GM18909 (cell line): ENCODE data around the gene DLGAP5.
A peak's percentile ranks its signal among the peaks of the same experiment; 100 is the strongest.

Experiments
- ATAC-seq: cut with Tn5 transposase; IDR thresholded peaks from one replicate; pipeline ENCODE4 v1.9.1; 2021; ENCODE audit warnings: mild to moderate bottlenecking; ENCODE audit not compliant: unreplicated experiment, poor library complexity

DLGAP5 gene

DNA sequence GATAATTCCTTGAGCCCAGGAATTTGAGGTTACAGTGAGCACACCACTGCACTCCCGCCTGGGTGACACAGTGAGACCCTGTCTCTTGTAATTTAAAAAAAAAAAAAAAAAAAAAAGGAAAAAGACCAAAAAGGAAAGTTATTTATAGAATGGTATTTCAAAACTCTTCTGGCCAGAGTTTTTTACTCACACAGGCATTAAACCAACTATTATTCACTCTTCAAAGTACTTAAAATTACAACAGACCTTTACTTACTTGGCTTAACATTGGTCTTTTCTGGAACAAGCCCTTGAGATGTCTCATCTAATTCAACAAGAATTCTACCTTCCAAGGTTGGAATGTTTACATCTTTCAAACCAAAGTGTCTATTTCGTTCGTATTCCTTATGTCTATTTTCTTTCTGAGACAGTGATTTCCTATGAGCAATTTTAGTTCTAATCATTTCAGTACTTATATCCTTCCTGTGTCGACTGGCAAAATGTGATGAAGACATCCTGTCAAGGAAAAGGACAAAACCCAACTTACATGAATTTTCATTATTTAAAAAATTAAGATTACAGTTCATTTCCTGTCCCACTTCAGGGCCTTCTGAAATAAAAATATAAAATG is 2.6 kb downstream of the DLGAP5 start:
- ATAC-seq, result no peak

DNA sequence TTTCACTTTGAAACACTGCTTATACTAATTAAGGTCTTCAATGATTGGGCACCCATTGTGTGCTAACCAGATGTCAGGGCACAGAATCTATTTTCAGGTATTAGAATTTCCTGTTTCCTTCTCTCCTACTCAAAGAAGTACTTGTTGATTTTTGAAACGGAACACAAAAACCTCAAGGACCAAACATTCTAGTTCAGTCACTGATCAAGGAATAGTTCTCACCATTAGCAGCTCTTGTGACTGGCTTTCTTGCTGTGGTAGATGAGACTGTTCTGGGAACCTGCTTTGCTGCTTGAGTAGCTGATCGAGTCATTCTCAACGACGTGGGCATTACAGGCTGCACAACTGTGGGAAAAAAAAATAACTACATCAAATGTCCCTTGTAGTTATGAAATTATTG is 11.0 kb downstream of the DLGAP5 start:
- ATAC-seq, result peak; percentile 87

DNA sequence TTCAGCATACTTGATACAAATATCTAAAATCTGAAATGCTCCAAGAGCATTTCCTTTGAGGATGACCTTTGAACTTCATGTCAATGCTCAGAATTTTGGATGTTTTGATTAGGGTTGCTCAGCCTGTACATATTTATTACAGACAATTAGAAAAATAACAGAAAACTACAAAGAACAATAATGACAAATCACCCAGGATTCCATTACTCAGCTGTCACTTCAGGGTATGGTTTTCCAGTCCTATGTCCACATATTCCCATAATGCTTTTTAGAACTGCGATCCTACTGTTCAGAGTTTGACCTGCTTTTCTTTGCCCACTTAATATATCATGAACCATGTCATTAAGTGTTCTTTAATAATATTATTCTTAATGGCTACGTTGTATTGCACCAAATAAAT is 11.4 kb downstream of the DLGAP5 start:
- no peak for ATAC-seq

DNA sequence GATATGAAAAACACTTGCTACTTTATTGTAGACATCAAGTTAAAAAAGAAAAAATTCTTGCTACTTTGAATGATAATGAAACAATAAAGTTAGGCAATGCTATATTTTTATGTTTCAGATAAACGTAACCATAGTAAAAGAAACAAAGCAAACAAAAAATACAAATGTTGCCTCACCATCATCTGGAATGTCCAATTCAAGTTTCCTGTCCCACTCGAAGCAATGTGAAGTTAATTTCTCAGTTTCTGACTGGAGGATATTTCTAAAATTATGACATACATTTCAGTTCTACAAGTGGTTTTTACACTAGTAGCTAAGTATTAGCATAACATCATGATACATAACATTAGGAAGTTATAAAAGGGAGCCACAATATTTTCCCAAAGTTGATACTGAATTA is 20.9 kb downstream of the DLGAP5 start:
- ATAC-seq, result no peak

DNA sequence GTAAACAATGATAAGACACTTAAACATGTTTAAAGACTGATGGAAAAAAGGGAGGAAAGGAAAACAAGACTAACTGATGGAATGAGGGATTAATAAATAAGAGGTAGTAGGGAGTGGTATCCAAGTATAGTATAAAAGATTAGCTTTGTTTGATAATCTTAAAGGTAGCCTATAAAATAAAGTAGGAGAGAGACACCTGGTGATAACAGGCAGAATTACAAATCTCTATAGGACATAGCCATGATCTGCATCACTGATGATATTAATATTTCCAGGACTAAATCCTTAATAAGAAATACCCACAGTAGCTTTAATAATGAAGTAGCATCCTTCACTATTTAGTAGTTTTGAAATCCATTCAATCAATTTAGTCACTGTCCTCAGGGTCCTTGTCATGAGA is 30.4 kb downstream of the DLGAP5 start:
- ATAC-seq, result no peak

DNA sequence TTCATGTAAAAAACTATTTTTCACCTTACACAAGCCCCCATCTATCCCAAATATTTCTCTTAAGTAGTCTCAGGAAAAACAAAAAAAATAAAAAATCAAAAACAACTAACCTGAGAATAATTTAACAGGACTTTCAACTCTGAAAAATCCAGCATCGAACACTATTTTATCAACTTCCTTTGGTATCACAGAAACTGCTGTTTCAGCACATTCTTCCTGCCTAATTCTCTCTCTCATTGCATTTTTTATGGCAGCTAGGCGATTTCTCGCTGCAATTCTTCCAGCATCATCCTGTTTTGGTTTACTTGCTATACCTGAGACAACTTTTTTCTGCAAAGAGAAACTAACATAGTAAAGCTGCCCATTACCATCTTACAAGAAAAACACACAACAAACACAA is 33.0 kb downstream of the DLGAP5 start:
- no peak for ATAC-seq

DNA sequence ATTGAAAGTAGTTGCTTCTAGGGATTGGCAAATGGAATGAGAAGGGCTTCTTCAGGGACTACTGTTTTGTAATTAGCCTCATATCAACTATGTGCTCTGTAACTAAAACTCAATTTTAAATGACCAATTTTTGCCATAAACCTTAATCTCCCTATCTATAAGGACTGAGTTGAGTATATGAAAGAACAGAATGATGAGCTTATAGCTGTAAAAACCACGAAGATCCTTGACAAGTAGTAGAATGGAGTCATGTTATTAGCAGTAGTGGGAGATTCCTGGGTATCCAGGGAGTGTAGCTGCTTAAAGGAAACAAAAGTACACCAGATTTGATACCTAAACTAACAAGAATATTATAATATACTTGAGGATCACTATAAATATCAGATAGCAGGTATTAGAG is 34.3 kb downstream of the DLGAP5 start:
- no peak for ATAC-seq

DNA sequence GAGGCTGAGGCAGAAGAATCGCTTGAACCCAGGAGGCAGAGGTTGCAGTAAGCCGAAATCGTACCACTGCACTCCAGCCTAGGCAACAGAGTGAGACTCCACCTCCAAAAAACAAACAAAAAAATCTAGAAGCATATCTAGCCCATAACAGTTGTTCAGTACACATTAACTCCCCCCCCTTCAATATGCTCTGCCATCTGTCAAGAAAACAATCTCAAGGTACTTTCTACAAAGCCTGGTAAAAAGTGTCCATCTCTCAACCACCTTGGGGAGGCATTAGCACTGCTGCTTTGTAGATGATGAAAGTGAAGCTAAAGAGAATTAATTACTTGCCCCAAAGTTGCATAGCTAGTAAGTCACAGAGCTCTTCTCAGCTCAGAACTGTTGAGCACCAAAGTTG is 37.4 kb downstream of the DLGAP5 start:
- ATAC-seq, result no peak

DNA sequence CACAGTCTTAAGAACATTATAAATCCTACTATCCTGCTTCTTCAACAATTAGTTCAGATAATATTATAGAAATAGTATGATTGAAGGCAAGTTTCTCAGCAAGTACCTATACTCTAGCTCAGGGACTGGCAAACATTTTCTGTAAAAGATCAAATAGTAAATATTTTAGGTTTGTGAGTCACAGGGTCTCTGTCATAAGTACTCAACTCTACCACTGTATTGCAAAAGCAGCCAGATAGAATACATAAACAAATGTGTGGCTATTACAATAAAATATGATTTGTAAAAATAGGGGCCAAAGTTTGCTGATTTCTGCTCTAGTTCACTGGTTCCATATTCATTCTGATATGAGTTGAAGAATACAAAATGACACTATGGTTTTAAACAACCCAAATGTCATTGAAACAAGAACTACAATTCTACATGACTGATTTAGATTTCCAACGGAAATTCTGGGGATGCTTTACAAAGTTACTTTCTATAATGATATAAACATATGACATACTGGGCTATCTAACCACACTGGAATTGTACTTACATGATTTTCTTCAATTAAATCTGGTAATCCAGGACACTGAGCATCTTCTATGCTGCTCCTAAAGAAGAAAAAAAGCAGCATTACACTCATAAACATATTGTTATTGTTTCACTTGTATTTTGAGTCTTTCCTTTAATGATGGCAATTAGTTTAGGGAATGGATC is 39.2 kb downstream of the DLGAP5 start:
- no peak for ATAC-seq

DNA sequence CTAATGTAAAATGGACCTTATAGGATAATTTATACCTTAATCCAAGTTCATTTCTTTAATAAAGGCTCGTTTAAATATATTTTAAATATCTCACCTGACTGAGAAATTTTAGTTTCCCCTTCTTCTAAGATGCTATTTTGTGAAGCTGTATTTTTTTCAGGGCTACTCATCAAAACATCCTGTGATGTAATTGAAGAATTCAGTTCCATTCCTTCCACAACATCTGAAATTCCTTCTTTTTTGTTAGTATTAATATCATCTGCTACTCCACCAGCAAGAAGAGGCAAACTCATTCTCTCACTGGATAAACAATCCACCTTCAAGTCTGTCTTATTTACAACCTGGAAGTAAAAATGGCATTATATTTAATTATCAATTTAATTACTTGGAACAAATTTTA is 39.8 kb downstream of the DLGAP5 start:
- no peak for ATAC-seq

DNA sequence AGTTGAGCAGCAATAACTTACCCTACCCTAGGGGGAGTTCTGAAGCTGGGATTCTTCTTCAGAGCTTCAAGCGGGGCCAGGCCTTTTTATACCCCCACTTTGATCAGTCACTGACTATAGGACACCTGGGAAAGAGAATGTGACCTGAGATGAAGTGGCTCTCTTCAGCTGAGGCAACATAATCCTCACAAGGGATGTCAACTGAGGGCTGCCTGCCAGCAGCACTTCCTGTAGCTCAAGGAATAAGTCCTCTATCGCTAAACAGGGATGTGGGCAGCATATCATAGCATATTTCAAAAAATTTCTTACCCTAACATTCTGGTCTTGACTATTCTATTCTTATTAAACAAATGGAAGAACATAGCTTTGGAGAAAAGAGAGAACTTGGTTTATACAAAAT is 45.0 kb downstream of the DLGAP5 start:
- ATAC-seq, result no peak

DNA sequence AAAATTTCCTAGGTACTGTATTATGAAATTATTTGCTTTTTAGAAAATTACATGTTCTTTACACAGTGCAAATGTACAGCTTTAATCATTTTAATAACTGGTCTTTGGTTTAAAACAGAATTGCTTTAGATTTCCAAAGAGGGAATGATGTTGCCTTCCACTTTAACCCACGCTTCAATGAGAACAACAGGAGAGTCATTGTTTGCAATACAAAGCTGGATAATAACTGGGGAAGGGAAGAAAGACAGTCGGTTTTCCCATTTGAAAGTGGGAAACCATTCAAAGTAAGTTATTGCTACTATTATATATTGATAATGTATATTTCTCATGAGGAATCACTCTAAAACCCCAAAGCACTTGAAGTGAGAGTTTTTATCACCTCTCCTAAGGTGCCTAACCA is 48.9 kb downstream of the DLGAP5 start:
- ATAC-seq, result no peak

DNA sequence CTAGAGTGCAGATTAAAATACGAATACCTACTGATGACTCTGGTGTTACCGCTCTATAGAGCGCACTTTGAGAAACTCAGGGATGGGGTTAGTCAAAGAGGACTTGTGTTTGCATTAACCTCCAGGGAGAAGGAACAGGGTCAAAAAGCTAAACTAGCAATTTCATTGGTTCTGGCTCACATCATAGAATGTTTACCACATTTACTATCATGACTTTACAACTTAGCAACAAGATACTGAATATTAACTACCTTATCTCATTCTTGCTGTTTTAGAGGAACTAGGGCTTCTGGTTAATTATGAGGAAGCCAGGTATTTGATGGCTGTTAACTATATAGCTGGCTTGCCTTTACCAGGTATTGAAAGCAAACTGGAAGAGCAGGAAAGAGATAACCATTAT is 49.6 kb downstream of the DLGAP5 start:
- no peak for ATAC-seq

DNA sequence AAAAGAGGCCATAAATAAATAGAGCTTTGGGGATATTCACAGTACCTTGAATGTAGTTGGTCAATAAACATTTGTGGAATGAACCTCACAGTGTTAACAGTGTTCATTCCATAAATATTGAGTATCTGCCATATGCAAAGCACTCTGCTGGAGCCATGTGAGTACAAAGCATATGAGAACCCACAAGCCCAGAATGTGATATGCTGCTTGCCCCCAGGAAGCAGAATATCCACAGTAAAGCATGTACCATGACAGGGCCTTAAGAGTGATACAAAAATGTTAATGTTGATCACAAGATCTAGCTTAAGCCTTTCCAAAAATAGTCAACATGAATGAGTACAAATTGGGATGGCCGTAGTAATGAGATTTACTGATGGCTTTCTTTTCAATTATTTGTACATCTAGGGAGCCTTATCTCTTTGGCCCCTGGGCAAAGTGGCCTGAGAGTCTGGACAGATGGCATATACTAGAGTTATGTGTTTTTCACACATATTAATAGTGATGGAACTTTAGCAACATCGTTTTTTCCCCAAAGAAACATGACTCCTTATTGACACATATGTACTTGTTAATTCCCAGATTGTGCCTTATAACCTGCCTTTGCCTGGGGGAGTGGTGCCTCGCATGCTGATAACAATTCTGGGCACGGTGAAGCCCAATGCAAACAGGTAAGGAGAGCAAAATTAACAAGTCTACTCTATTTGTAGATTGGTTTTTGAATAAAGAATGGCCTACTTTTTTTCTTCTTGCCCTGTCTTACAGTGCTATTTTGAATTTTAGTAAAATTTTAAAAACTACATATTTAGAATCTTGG is 51.5 kb downstream of the DLGAP5 start:
- ATAC-seq, result no peak

DNA sequence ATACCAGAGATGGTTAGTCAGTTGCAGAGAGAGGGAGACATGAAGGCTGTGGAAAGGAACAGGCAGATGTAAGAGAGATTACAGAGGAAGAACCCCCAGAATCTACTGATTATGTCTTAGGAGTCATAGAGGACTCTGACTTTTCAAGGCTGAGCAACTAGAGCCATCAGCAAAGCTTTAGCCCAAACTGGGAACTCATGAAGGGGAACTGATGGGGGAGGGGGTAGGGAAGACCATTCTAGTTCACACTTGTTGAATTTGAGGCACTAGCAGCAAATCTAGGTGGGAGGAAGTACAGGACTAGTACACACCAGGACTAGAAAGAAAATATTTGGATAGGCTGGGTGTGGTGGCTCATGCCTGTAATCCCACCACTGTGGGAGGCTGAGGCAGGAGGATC is 52.2 kb downstream of the DLGAP5 start:
- ATAC-seq, result no peak

DNA sequence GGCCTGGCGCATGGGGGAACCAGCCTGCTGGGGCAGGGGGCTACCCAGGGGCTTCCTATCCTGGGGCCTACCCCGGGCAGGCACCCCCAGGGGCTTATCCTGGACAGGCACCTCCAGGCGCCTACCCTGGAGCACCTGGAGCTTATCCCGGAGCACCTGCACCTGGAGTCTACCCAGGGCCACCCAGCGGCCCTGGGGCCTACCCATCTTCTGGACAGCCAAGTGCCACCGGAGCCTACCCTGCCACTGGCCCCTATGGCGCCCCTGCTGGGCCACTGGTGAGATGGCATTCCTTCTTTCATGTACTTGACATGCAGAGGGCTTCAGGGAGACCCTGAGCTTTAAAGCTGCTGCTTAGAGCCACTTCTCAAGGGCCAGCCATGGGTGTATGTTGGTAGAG is 53.3 kb downstream of the DLGAP5 start:
- no peak for ATAC-seq

DNA sequence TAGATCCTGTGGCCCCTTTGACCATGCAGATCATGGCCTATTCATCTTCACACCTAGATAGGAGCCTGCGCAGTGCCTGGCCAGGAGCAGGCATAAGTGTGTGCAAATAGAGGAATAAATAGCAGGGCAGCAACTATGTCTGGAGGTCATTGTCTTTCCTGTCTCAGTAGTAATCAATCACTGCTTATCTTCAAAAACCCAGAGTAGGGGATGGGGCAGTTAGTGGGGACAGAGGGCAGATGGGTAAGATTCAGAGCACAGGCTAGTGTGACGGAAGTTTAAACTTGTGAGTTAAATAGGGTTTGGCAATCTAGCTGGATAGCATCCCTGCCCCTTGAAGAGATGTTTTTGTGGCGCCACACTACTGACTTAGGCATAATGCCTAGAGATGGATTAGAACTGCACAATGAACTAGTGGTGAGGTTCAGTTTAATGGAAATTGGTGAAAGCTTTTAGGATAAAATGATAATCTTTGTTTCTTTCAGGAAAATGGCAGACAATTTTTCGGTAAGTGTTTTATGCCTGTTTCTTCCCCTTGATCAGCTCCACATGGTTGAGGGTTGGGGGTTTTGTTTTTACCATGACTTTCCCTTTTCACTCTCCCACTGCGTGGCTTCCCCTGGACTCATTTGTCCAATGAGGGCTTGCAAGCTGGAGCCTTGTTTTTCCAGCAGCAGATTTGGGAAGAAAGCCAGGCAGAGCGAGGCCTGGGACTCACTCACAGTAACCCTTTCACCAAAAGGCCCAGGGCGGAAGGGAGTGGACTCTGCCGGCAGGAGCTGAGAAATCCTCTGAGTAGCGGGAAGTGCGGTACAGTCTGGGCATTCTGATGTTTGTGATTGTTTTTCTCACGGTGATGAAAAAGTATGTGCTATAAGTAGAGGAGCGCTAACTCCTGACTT is 54.2 kb downstream of the DLGAP5 start:
- ATAC-seq, result no peak

DNA sequence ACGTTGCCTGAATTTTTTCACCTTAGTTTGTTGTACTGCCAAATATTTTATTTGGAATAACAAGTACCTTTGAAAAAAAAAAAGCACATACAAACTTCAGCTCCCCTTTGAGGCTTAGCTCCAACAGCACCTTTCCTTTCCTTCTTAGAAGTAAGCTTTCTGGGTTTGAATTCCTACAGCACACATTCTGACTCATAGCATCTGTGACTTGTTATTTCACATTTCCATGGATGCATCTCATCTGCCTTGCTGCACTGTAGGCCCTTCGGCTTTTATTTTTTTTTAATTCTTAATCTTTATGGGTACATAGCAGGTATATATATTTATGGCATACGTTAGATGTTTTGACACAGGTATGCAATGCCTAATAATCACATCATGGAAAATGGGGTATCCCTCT is 55.1 kb downstream of the DLGAP5 start:
- ATAC-seq, result no peak

DNA sequence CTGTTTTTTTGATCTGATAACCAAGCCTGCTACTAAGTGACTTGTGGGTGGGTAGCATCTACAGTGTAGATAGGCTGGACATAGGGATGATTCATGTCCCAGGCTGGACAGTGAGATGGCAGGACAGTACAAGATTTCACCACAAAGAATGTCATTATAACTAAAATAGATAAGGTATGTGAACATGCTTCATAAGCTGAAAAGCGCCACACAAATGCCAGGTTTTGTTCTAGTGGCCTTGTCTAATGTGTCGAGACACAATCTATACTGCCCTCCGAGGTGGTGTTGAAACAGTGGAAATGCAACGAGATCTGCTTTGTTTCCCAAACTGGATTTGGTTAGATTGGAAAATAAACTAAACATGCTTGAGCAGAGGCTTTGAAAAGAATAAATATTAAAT is 58.0 kb downstream of the DLGAP5 start:
- ATAC-seq, result no peak

DNA sequence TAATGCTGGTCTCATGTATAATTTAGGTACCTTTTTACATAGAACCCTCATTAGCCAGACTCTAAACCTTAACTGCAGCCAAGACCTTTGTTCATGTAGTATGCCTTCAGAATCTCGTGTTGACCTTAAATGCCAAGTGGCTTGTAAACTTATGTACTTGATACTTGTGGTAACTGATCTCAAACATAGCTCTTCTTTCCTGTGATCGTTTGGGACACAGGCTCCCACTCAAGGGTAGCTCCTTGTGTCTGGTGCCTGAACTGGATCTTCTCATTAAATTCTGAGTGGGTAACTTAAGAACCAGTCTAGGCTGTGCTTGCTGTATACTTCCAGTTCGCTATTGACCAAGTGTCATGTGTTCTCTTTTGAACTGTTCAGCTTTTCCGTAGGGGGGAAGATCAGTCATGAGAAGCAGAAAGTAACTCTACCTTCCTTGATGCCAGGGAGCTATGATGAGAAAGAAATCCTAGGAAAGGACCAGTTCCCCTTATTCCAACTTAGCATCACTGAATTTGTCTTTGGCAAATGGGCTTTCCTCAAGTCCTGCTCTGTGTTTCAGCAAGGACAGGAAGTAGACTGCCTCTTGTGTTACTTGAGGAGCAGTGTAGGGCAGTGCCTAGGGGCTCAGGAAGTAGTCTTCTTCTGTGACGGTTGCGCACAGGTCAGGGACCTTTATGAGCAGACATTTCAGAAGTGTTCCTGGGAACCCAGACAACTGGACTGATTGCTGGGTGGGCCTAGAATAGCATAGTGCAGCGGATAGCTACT is 59.8 kb downstream of the DLGAP5 start:
- ATAC-seq, result no peak
